ENCODE measurements around the gene PDYN. TPM values are rescaled to one million over a fixed set of nuclear protein-coding genes. Genes with fewer than 3 reads are reported as not detected.

The PDYN gene
- total RNA-seq, 1 donor from 2014 or later = not detected

GRCh38 chr20:2006452-2007361 is 12.8 kb upstream of the PDYN start:
- no peaks in the 10 kb centered on the region for H3K36me3 Mint-ChIP-seq (ENCODE audit: low read depth)
- no peaks in the 10 kb centered on the region for H3K4me1 Mint-ChIP-seq (ENCODE audit: low read depth)
- H3K4me3 Mint-ChIP-seq (ENCODE audit: unreplicated experiment) = no peak overlapping the region
- TF ChIP-seq CTCF (IDR thresholded peaks at IDR 0.05) = peak; percentile 87
- DNase-seq (ENCODE audit: low spot score) = no peak
- H3K27me3 Mint-ChIP-seq (ENCODE audit: low read depth) = peaks cover 14% of the 10 kb centered on the region
- H3K9me3 Mint-ChIP-seq (ENCODE audit: low read depth) = no peaks in the 10 kb centered on the region
- no peak overlapping the region for H3K27ac Mint-ChIP-seq (ENCODE audit: unreplicated experiment)

GRCh38 chr20:2005831-2006426 is 12.1 kb upstream of the PDYN start:
- Mint-ChIP-seq H3K4me3 (ENCODE audit: unreplicated experiment) (no peak overlapping the region), H3K36me3 (ENCODE audit: low read depth) (no peaks in the 10 kb centered on the region), H3K9me3 (ENCODE audit: low read depth) (no peaks in the 10 kb centered on the region), H3K27ac (ENCODE audit: unreplicated experiment) (no peak overlapping the region), H3K27me3 (ENCODE audit: low read depth) (peaks cover 17% of the 10 kb centered on the region), H3K4me1 (ENCODE audit: low read depth) (no peaks in the 10 kb centered on the region)
- no peak for TF ChIP-seq CTCF (IDR thresholded peaks at IDR 0.05)
- no peak for DNase-seq (ENCODE audit: low spot score)

- peaks cover 16% of the 10 kb centered on the region for H3K27me3 Mint-ChIP-seq (ENCODE audit: low read depth)
- DNase-seq (ENCODE audit: low spot score) = no peak
- H3K36me3 Mint-ChIP-seq (ENCODE audit: low read depth) = no peaks in the 10 kb centered on the region
These were observed 11.5 kb upstream of the PDYN start for GRCh38 chr20:2005359-2005758.

GRCh38 chr20:2004171-2004570 is 10.3 kb upstream of the PDYN start:
- no peak for DNase-seq (ENCODE audit: low spot score)
- TF ChIP-seq CTCF (IDR thresholded peaks at IDR 0.05) = no peak
- Mint-ChIP-seq H3K4me3 (ENCODE audit: unreplicated experiment) (no peak overlapping the region), H3K9me3 (ENCODE audit: low read depth) (no peaks in the 10 kb centered on the region), H3K27ac (ENCODE audit: unreplicated experiment) (no peak overlapping the region), H3K4me1 (ENCODE audit: low read depth) (no peaks in the 10 kb centered on the region), H3K27me3 (ENCODE audit: low read depth) (peaks cover 19% of the 10 kb centered on the region), H3K36me3 (ENCODE audit: low read depth) (no peaks in the 10 kb centered on the region)

More at GRCh38 chr20:2005359-2005758, 11.5 kb upstream of the PDYN start:
- no peaks in the 10 kb centered on the region for H3K9me3 Mint-ChIP-seq (ENCODE audit: low read depth)
- H3K4me1 Mint-ChIP-seq (ENCODE audit: low read depth) = no peaks in the 10 kb centered on the region
- H3K27ac Mint-ChIP-seq (ENCODE audit: unreplicated experiment) = no peak overlapping the region
- no peak overlapping the region for H3K4me3 Mint-ChIP-seq (ENCODE audit: unreplicated experiment)
- no peak for TF ChIP-seq CTCF (IDR thresholded peaks at IDR 0.05)

GRCh38 chr20:2002365-2002764 is 8.5 kb upstream of the PDYN start:
- H3K4me1 Mint-ChIP-seq (ENCODE audit: low read depth) = no peaks in the 10 kb centered on the region
- no peak for TF ChIP-seq CTCF (IDR thresholded peaks at IDR 0.05)
- H3K4me3 Mint-ChIP-seq (ENCODE audit: unreplicated experiment) = no peak overlapping the region
- H3K27me3 Mint-ChIP-seq (ENCODE audit: low read depth) = peaks cover 29% of the 10 kb centered on the region
- no peaks in the 10 kb centered on the region for H3K9me3 Mint-ChIP-seq (ENCODE audit: low read depth)
- DNase-seq (ENCODE audit: low spot score) = no peak
- no peaks in the 10 kb centered on the region for H3K36me3 Mint-ChIP-seq (ENCODE audit: low read depth)
- H3K27ac Mint-ChIP-seq (ENCODE audit: unreplicated experiment) = no peak overlapping the region

Measured in chondrocyte (in vitro differentiated cells).